PC-9 (cell line): Measurements from ENCODE around the gene SARNP.

ENCODE experiments used
- CTCF ChIP-seq: fragments of 200-600 bp; sonication (generic); conservative IDR thresholded peaks from 2 replicates; pipeline ENCODE4 v1.6.1; 2017; ENCODE audit warnings: mixed run types, antibody characterized with exemption, mild to moderate bottlenecking, moderate library complexity
- EZH2 ChIP-seq: fragments of 200-600 bp; sonication (generic); IDR thresholded peaks from 2 replicates; pipeline ENCODE4 v1.8.0; 2017; ENCODE audit warnings: antibody characterized with exemption, low read depth

GRCh38 chr12:55729819-55730818 is 87.4 kb downstream of the SARNP start:
- TF ChIP-seq EZH2 (no peak), CTCF (no peak)
